ENCODE measurements around the gene PLAAT5. TPM values are rescaled to one million over a fixed set of nuclear protein-coding genes. Genes with fewer than 3 reads are reported as not detected.

The PLAAT5 gene
- total RNA-seq, 1 donor from 2014 or later: 39.8 TPM

- no peak for DNase-seq (ENCODE audit: low spot score)
Measured at GRCh38 chr11:63516109-63516508, 25.1 kb upstream of the PLAAT5 start.

DNA sequence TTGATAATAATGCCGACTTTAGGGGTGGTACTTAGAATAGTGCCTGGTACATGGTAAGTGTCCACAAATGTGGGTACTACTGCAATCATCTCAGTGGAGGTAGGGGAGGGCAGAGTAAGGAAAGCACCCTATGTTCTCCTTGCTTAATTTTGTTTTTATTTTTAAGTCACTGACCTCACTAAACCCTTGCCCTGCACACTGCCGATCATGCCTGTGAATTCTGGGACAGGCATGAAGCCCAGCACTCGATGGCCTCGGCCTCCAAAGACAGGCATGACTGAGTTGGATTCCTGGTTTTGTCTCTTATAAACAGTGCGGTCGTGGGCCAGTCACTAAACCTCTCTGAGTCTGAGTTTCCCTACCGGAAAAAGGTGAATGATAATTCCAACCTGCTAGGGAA is 21.8 kb upstream of the PLAAT5 start:
- DNase-seq (ENCODE audit: low spot score): no peak

DNA sequence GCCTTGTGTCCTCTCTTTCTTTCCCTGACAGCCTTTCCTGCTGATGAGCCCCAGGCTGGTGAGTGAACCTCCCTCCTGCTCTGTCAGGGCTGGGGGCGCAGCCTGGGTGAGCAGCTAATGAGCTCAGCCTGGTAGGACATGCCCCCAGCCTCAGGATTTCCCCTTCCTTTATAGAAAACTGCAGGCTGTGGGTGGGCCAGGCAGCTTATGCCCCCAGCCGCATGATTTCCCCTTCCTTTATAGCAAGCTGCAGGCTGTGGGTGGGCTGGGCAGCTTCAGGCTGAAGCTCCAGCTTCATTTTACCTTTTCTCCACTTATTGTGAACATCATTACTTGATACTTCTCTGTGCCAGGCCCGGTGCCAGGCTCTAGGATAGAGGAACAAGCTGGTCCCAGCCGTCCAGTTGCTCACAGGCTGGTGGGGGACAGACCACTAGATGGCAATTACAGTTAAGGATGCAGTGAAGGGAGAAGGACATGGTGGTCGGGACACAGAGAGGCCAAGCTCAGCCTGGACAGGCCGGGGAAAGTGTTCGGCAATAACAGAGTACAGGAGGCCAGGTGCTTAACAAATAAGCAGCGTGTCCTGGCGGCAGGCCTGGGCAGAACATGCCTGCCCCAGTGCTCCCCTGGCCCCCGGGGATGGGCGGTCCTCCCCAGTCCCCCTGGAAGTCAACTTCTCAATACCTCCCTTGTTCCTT is 20.2 kb upstream of the PLAAT5 start:
- DNase-seq (ENCODE audit: low spot score): no peak

GRCh38 chr11:63510360-63511047 is 19.5 kb upstream of the PLAAT5 start:
- DNase-seq (ENCODE audit: low spot score): no peak

- no peak for DNase-seq (ENCODE audit: low spot score)
Measured at GRCh38 chr11:63508745-63509144, 17.8 kb upstream of the PLAAT5 start.

GRCh38 chr11:63508009-63508408 is 17.0 kb upstream of the PLAAT5 start:
- DNase-seq (ENCODE audit: low spot score): no peak

DNA sequence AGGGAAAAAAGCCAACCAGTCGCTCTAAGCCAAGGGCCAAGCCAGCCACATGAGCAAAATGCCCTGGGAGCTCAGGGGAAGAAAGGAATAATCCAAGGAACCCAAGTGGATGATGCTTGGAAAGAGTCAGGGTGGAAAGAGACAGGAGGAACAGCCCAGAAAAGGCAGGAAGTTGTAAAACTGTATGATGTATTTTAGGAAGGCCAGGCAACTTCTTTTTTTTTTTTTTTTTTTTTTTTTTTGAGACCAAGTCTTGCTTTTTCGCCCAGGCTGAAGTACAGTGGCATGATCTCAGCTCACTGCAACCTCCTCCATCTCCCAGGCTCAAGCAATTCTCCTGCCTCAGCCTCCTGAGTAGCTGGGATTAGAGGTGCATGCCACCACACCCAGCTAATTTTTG is 16.5 kb upstream of the PLAAT5 start:
- no peak for DNase-seq (ENCODE audit: low spot score)

DNA sequence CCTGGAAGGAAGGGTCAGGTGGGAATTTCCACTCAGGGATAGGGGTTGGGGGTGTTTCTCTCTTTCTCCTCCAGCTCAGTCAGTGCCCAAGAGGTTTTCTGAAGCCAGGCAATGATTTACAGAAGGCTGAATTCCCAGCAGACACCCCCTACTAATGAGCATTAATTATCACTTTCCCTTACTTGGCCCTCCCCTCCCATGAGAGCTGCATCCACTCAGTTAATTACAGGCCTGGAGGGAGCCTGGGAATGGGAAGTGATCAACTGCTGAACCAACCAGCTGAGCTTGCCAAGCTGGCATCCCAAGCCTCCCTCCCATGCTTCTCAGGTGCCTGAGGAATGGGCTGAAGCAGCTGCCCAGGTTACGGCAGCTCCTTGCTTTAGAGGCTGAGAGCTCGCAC is 15.9 kb upstream of the PLAAT5 start:
- DNase-seq (ENCODE audit: low spot score): no peak

DNA sequence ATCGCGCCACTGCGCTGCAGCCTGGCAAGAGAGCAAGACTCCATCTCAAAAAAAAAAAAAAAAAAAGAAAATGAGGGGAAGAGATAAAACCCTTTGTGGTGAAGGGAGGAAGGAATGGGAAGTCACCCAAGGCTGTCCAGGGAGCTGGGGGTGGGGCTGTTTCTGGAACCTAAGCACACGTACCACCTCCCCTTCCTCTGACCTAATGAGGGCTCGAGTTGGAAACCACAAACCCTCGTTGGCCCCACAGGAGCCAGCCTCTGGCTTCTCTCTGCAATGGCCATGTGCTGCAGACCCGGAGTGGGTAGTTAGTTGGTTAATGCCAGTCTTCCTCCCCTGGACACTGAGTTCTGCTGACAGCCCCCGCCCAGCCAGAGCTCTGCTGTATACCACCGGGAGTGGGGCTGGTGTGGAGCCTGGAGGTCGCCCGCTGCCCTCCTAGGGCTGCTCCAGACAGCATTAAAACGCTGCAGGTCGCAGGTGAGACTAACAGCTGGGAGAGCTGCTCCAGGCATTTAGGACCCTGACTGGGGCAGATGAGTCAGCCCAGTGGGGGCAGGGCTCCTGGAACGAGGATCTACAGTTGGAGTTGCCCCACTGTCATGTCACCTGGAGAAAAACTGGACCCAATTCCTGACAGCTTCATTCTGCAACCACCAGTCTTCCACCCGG is 15.0 kb upstream of the PLAAT5 start, which contains the start of gene LGALS12:
LGALS12 (plus strand) TSS at position 228 of the 672 bp plus-strand sequence; CDS start at position 603, 375 bp downstream.
- DNase-seq (ENCODE audit: low spot score): no peak

DNA sequence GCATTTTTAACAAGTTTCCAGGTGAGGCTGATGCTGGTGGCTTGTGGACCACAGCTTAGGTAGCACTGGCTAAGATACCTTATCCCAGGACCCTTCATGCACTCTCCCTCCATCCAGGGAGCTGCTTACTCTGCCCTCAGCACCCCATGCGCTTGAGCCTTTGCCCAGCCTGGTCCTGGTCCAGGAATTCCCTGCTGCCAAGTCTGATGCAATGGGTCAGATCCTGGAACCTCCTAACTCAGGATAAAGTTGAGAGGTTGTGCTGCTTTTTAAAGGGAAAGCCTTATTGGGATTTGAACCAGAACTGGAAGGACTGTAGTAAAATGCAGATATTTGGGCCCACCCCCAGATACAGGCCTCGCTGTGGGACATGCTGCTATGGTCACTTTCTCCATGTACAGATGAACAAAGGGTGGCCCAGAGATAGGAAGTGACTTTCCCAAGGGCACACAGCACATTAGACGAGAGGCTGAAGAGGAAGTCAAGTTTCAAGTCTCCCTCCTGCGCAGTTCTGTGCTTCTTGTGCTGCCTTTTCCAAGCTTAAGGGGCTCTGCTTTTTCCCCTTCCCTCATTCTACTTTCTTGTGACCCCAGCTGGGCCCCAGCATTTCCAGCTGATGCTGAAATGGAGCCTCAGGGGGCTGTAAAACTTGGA is 14.1 kb upstream of the PLAAT5 start:
- DNase-seq (ENCODE audit: low spot score): no peak

- no peak for DNase-seq (ENCODE audit: low spot score)
Measured at GRCh38 chr11:63504054-63504453, 13.1 kb upstream of the PLAAT5 start.

DNA sequence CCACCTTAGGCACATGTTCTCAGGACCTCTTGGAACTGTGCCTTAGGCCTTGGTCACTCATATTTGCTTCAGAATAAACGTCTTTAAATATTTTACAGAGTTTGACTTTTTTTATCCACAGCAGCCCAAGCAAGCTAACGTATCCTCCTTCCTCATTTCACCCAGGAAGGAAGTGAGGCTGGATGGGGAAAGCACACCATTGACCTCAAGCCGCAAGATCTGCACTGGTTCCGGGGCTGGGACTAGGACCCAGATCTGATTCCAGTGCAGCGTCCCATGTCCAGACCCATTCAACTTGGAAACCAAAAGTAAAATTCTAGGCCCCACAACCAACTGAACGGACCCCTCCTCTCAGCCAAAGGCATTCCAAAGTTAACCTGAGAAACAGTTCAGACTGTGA is 12.5 kb upstream of the PLAAT5 start:
- no peak for DNase-seq (ENCODE audit: low spot score)

- DNase-seq (ENCODE audit: low spot score): no peak
Measured at GRCh38 chr11:63502252-63502820, 11.4 kb upstream of the PLAAT5 start.

DNA sequence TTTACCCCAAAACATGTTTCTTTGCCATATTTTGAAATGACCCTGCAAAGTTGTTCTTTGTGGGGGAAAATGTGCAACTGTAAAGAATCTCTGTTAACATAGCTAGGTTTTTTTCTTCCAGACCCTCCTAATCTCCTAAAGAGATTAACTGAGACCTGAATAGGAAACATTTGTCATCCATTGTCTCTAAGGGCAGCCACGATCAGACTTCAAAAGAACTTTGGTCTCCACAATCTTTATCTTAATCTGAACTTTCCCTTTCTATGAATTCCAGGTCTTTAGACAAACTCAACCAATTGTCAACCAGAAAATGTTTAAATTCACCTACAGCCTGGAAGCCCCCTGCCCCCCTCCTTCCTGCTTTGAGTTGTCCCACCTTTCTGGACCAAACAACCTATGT is 10.3 kb upstream of the PLAAT5 start:
- no peak for DNase-seq (ENCODE audit: low spot score)

DNA sequence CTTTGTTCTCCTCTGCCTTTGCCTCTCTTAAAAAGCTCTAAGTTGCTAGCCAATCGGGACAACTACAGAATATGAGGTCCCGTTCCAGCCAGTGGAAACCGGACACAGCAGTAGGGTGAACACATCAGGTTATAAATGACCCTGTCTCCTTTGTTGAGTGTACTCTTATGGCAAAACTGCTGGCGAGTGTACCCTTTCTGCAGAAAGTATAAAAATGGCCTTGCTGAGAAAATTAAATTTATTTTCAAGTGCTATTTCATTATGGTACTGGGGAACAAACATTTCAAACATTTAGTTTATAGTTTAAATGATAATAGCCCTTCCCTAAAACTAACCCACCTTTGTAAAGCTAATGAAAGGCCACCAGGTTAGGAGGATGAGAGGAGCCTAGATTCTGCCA is 8.9 kb upstream of the PLAAT5 start:
- DNase-seq (ENCODE audit: low spot score): no peak

DNA sequence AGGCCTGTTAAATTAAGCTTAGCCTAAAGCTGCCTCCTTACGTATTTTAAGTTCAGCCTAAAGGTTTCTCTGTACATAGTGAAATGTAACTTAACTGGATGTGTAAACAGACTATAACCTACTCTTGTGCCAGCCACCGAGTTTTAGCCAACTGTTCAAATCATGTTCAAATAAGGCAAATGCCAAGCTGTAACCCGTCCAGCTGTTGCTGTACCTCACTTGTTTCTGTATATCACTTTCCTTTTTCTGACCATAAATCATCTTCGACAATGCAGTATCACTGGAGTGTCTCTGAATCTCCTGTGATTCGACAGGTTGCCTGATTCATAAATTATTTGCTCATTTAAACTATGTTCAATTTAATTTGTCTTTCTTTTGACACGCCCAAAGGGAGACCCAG is 4.0 kb upstream of the PLAAT5 start:
- DNase-seq (ENCODE audit: low spot score): no peak

- no peak for DNase-seq (ENCODE audit: low spot score)
Measured at GRCh38 chr11:63493127-63493526, 2.2 kb upstream of the PLAAT5 start.

GRCh38 chr11:63492441-63492840 is 1.5 kb upstream of the PLAAT5 start:
- no peak for DNase-seq (ENCODE audit: low spot score)

- DNase-seq (ENCODE audit: low spot score): no peak
Measured at GRCh38 chr11:63491636-63492372, 837 bp upstream of the PLAAT5 start.

DNA sequence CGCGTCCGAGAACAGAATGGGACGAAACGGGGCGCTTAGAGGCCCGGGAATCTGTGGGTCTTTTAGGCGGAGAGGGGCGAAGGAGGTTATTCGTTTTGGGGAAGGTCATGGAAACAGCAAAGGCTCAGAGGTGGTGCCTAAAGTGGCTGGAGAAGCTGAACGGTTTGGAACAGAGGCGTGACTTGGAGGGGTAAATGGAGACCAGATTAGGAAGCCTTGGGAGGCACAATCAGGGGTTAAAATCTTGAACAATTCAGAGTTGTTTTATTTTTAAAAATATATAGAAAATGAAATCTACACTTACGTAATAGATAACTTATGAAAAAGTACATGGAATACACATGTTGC is 247 bp upstream of the PLAAT5 start:
- no peak for DNase-seq (ENCODE audit: low spot score)

DNA sequence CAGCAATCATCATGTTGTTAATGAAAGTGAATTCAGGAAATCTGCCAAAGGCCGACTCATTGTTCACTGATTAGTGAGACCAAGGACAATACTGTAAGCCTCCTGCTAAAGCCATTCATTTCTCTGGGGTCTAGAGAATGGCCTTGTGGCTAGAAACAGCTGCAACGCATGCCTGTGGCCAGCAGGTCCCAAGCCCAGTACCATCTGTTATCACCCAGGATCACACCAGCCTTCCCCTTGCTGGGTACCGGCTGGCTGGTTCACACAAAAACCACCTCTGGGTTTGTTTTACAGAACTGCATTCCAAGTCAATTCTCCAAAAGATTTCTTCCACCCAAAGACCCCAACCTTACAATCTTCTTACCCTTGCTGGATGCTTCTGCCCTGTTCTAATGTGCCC is 1.1 kb downstream of the PLAAT5 start:
- no peak for DNase-seq (ENCODE audit: low spot score)

Measured in mesenteric fat pad (tissue), 1 donor.